ENCODE data around the gene CASZ1. TPM values are rescaled to one million over a fixed set of nuclear protein-coding genes. Genes with fewer than 3 reads are reported as not detected.

Gene CASZ1
- total and polyA plus RNA-seq, 2 experiments from 2014 or later: 6.2 to 6.7 TPM

DNA sequence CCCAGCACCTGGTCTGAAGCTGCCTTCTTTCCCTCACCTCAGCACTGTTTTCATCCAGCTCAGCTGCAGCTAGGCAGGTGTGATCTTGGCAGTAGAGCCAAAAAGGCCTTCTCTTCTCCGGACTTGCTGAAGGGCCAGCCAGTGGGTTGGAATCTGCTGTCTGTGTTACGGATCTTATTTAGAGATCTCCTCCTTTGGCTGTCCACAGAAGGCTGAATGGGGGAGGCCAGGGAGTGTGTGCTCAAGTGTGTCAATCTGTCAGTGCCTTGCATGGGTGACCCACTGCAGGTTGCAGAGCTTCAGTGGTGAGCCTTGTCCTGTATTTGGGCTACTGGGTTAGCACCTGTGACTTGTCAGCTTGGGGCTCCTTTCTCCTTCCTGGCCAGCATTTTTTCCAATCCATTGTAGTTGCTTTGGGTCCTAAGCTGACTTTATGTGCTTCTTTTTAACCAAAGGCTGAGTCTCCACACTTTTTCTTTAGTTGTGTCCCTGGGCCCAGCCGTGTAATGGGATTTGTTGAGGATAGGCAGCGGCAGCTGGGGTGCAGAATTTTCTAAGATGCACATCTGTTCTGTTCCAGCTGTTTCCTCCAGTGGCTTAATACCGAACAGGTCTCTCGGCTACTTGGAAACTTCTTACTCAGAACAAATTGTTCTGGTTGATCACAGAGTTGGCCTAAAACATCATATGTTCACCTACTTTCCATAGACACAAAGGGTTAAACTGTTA, 194.9 kb downstream of the CASZ1 start:
- Histone ChIP-seq H3K4me1 (ENCODE audit: insufficient read depth) (no peaks in the 10 kb centered on the region; the same call in 1 of the 2 replicates), H3K4me2 (no peak overlapping the region), H2AFZ (no peak overlapping the region), H3K36me3 (ENCODE audit: insufficient read depth) (peaks cover 5% of the 10 kb centered on the region; the same call in 1 of the 2 replicates), H3K27ac (ENCODE audit: low read depth) (peak overlapping the region; percentile 10; the same call in 1 of the 2 replicates), H3K9me2 (ENCODE audit: insufficient read depth) (no peaks in the 10 kb centered on the region), H3K4me3 (no peak overlapping the region), H3K27me3 (ENCODE audit: insufficient read depth) (no peaks in the 10 kb centered on the region), H3F3A (replicated peaks; ENCODE audit: low read depth) (0 out of 2 replicates have a peak, but pooled peaks cover 2% of the 10 kb centered on the region), H4K20me1 (replicated peaks; ENCODE audit: insufficient read depth) (peaks cover 3% of the 10 kb centered on the region; the same call in 1 of the 2 replicates), H3K79me2 (replicated peaks; ENCODE audit: insufficient read depth) (no peaks in the 10 kb centered on the region)
- TF ChIP-seq NANOG (IDR thresholded peaks at IDR 0.05; ENCODE audit: borderline replicate concordance): no peak
- Mint-ChIP-seq H3K27me3 (ENCODE audit: insufficient read depth, low read depth, poor library complexity) (peaks cover 8% of the 10 kb centered on the region), H3K9me3 (no peaks in the 10 kb centered on the region), H3K27ac (no peak overlapping the region), H3K4me3 (no peak overlapping the region), H3K36me3 (ENCODE audit: low read depth) (no peaks in the 10 kb centered on the region), H3K4me1 (peaks cover 42% of the 10 kb centered on the region)
- DNase-seq (ENCODE audit: low spot score) (no peak), ATAC-seq (no peak)

GRCh38 chr1:10599194-10599861, 197.1 kb downstream of the CASZ1 start:
- Histone ChIP-seq H3K36me3 (ENCODE audit: insufficient read depth) (peaks cover 5% of the 10 kb centered on the region; the same call in 1 of the 2 replicates), H3K4me3 (no peak overlapping the region), H2AFZ (no peak overlapping the region), H3K79me2 (replicated peaks; ENCODE audit: insufficient read depth) (no peaks in the 10 kb centered on the region), H3K27ac (ENCODE audit: low read depth) (no peak overlapping the region), H4K20me1 (replicated peaks; ENCODE audit: insufficient read depth) (peaks cover 3% of the 10 kb centered on the region; the same call in 1 of the 2 replicates), H3K4me2 (no peak overlapping the region), H3K27me3 (ENCODE audit: insufficient read depth) (no peaks in the 10 kb centered on the region), H3K9me2 (ENCODE audit: insufficient read depth) (no peaks in the 10 kb centered on the region), H3F3A (replicated peaks; ENCODE audit: low read depth) (peaks cover 2% of the 10 kb centered on the region; the same call in 1 of the 2 replicates), H3K4me1 (ENCODE audit: insufficient read depth) (peaks cover 18% of the 10 kb centered on the region)
- no peak overlapping the region for H3K4me3 Mint-ChIP-seq
- no peaks in the 10 kb centered on the region for H3K36me3 Mint-ChIP-seq (ENCODE audit: low read depth)
- H3K27me3 Mint-ChIP-seq (ENCODE audit: insufficient read depth, low read depth, poor library complexity): peaks cover 17% of the 10 kb centered on the region
- no peak for DNase-seq (ENCODE audit: low spot score)
- no peak for ATAC-seq
- peaks cover 48% of the 10 kb centered on the region for H3K4me1 Mint-ChIP-seq
- no peak overlapping the region for H3K27ac Mint-ChIP-seq
- H3K9me3 Mint-ChIP-seq: no peaks in the 10 kb centered on the region
- TF ChIP-seq EZH2 (IDR thresholded peaks at IDR 0.05; ENCODE audit: low read depth, unreplicated experiment) (no peak), ZNF331 (CRISPR knock-in tag; IDR thresholded peaks at IDR 0.05; ENCODE audit: low read depth) (no peak), CREB1 (CRISPR knock-in tag; IDR thresholded peaks at IDR 0.05; ENCODE audit: low read depth) (no peak), STAT1 (IDR thresholded peaks at IDR 0.05; ENCODE audit: unreplicated experiment) (no peak), ZNF462 (CRISPR knock-in tag; IDR thresholded peaks at IDR 0.05) (no peak), ZNF114 (CRISPR knock-in tag; IDR thresholded peaks at IDR 0.05) (no peak), EZH2phosphoT487 (IDR thresholded peaks at IDR 0.05; ENCODE audit: unreplicated experiment) (no peak), POLR2AphosphoS5 (IDR thresholded peaks at IDR 0.05; ENCODE audit: low read depth) (no peak)
- TF ChIP-seq, protein P1, sequence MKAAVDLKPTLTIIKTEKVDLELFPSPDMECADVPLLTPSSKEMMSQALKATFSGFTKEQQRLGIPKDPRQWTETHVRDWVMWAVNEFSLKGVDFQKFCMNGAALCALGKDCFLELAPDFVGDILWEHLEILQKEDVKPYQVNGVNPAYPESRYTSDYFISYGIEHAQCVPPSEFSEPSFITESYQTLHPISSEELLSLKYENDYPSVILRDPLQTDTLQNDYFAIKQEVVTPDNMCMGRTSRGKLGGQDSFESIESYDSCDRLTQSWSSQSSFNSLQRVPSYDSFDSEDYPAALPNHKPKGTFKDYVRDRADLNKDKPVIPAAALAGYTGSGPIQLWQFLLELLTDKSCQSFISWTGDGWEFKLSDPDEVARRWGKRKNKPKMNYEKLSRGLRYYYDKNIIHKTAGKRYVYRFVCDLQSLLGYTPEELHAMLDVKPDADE (IDR thresholded peaks at IDR 0.05): no peak
- TF ChIP-seq, protein P2, sequence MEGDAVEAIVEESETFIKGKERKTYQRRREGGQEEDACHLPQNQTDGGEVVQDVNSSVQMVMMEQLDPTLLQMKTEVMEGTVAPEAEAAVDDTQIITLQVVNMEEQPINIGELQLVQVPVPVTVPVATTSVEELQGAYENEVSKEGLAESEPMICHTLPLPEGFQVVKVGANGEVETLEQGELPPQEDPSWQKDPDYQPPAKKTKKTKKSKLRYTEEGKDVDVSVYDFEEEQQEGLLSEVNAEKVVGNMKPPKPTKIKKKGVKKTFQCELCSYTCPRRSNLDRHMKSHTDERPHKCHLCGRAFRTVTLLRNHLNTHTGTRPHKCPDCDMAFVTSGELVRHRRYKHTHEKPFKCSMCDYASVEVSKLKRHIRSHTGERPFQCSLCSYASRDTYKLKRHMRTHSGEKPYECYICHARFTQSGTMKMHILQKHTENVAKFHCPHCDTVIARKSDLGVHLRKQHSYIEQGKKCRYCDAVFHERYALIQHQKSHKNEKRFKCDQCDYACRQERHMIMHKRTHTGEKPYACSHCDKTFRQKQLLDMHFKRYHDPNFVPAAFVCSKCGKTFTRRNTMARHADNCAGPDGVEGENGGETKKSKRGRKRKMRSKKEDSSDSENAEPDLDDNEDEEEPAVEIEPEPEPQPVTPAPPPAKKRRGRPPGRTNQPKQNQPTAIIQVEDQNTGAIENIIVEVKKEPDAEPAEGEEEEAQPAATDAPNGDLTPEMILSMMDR (conservative IDR thresholded peaks at IDR 0.05; ENCODE audit: low read depth in 2 of 2): no peak
